ENCODE measurements around the gene SPDYE2B. TPM values are rescaled to one million over a fixed set of nuclear protein-coding genes. Genes with fewer than 3 reads are reported as not detected.
A peak's percentile ranks its signal among the peaks of the same experiment; 100 is the strongest.
"Not testable (repeated sequence)": the region's sequence is repeated elsewhere in the genome, so short reads cannot be mapped to it uniquely, and the experiment has no call there.

The SPDYE2B gene
- total RNA-seq, 1 donor from 2014 or later = not detected

- not testable (repeated sequence) for H3K27ac Mint-ChIP-seq
These were observed 32.0 kb upstream of the SPDYE2B start for GRCh38 chr7:102618122-102618521.

GRCh38 chr7:102627271-102627904 is 22.7 kb upstream of the SPDYE2B start:
- H3K36me3 Mint-ChIP-seq (ENCODE audit: low read depth); intact Hi-C loops (cut with micrococcal nuclease); DNase-seq; H3K27ac Mint-ChIP-seq; H3K27me3 Mint-ChIP-seq; H3K9me3 Mint-ChIP-seq; H3K4me1 Mint-ChIP-seq; H3K4me3 Mint-ChIP-seq: not testable (repeated sequence)

More at GRCh38 chr7:102618122-102618521, 32.0 kb upstream of the SPDYE2B start:
- peak; percentile 50 for DNase-seq
- intact Hi-C loops (cut with micrococcal nuclease); H3K9me3 Mint-ChIP-seq; H3K27me3 Mint-ChIP-seq; H3K4me3 Mint-ChIP-seq; H3K4me1 Mint-ChIP-seq; H3K36me3 Mint-ChIP-seq (ENCODE audit: low read depth): not testable (repeated sequence)

GRCh38 chr7:102630622-102631021 is 19.5 kb upstream of the SPDYE2B start:
- not testable (repeated sequence) for H3K36me3 Mint-ChIP-seq (ENCODE audit: low read depth); H3K27ac Mint-ChIP-seq; H3K27me3 Mint-ChIP-seq

GRCh38 chr7:102634299-102634698 is 15.8 kb upstream of the SPDYE2B start:
- H3K4me3 Mint-ChIP-seq; H3K9me3 Mint-ChIP-seq; H3K36me3 Mint-ChIP-seq (ENCODE audit: low read depth); H3K27ac Mint-ChIP-seq; H3K4me1 Mint-ChIP-seq; H3K27me3 Mint-ChIP-seq; intact Hi-C loops (cut with micrococcal nuclease): not testable (repeated sequence)
- peak; percentile 43 for DNase-seq

More at GRCh38 chr7:102630622-102631021, 19.5 kb upstream of the SPDYE2B start:
- peak; percentile 49 for DNase-seq
- H3K4me3 Mint-ChIP-seq; H3K9me3 Mint-ChIP-seq; H3K4me1 Mint-ChIP-seq; intact Hi-C loops (cut with micrococcal nuclease): not testable (repeated sequence)

GRCh38 chr7:102635354-102635753 is 14.8 kb upstream of the SPDYE2B start:
- intact Hi-C loops (cut with micrococcal nuclease); H3K4me3 Mint-ChIP-seq; H3K4me1 Mint-ChIP-seq; H3K9me3 Mint-ChIP-seq; DNase-seq; H3K27ac Mint-ChIP-seq; H3K36me3 Mint-ChIP-seq (ENCODE audit: low read depth); H3K27me3 Mint-ChIP-seq: not testable (repeated sequence)

GRCh38 chr7:102636956-102637355 is 13.2 kb upstream of the SPDYE2B start:
- H3K9me3 Mint-ChIP-seq; H3K27ac Mint-ChIP-seq; H3K36me3 Mint-ChIP-seq (ENCODE audit: low read depth); intact Hi-C loops (cut with micrococcal nuclease); H3K27me3 Mint-ChIP-seq; H3K4me3 Mint-ChIP-seq; H3K4me1 Mint-ChIP-seq: not testable (repeated sequence)
- DNase-seq = peak; percentile 48

- H3K9me3 Mint-ChIP-seq; H3K36me3 Mint-ChIP-seq (ENCODE audit: low read depth); intact Hi-C loops (cut with micrococcal nuclease); H3K4me1 Mint-ChIP-seq; H3K27me3 Mint-ChIP-seq; H3K27ac Mint-ChIP-seq; H3K4me3 Mint-ChIP-seq: not testable (repeated sequence)
- peak; percentile 38 for DNase-seq
These were observed 11.3 kb upstream of the SPDYE2B start for GRCh38 chr7:102638848-102639247.

- H3K4me1 Mint-ChIP-seq; H3K27me3 Mint-ChIP-seq; H3K36me3 Mint-ChIP-seq (ENCODE audit: low read depth); H3K27ac Mint-ChIP-seq; intact Hi-C loops (cut with micrococcal nuclease); H3K9me3 Mint-ChIP-seq; DNase-seq; H3K4me3 Mint-ChIP-seq: not testable (repeated sequence)
These were observed 7.4 kb upstream of the SPDYE2B start, which contains the start of gene UPK3BL1 for GRCh38 chr7:102642691-102643090. Gene UPK3BL1 (minus strand): TSS chr7:102642791. CDS start chr7:102642741, 50 bp downstream.

GRCh38 chr7:102643404-102643803 is 6.7 kb upstream of the SPDYE2B start:
- H3K27ac Mint-ChIP-seq; intact Hi-C loops (cut with micrococcal nuclease); DNase-seq; H3K36me3 Mint-ChIP-seq (ENCODE audit: low read depth); H3K4me3 Mint-ChIP-seq; H3K4me1 Mint-ChIP-seq; H3K27me3 Mint-ChIP-seq; H3K9me3 Mint-ChIP-seq: not testable (repeated sequence)

- H3K27me3 Mint-ChIP-seq; intact Hi-C loops (cut with micrococcal nuclease); H3K4me3 Mint-ChIP-seq; H3K4me1 Mint-ChIP-seq; H3K36me3 Mint-ChIP-seq (ENCODE audit: low read depth); H3K9me3 Mint-ChIP-seq; H3K27ac Mint-ChIP-seq: not testable (repeated sequence)
- DNase-seq = peak; percentile 52
These were observed 2.3 kb upstream of the SPDYE2B start for GRCh38 chr7:102647813-102648212.

GRCh38 chr7:102664765-102665164 is 14.6 kb downstream of the SPDYE2B start:
- H3K4me1 Mint-ChIP-seq; H3K36me3 Mint-ChIP-seq (ENCODE audit: low read depth); intact Hi-C loops (cut with micrococcal nuclease); H3K4me3 Mint-ChIP-seq; H3K27me3 Mint-ChIP-seq; H3K27ac Mint-ChIP-seq; H3K9me3 Mint-ChIP-seq: not testable (repeated sequence)
- peak; percentile 53 for DNase-seq

- H3K27me3 Mint-ChIP-seq; DNase-seq; H3K9me3 Mint-ChIP-seq; H3K36me3 Mint-ChIP-seq (ENCODE audit: low read depth); H3K27ac Mint-ChIP-seq; intact Hi-C loops (cut with micrococcal nuclease); H3K4me3 Mint-ChIP-seq; H3K4me1 Mint-ChIP-seq: not testable (repeated sequence)
These were observed 16.7 kb downstream of the SPDYE2B start for GRCh38 chr7:102666850-102667249.

- H3K36me3 Mint-ChIP-seq (ENCODE audit: low read depth); H3K9me3 Mint-ChIP-seq; H3K4me1 Mint-ChIP-seq; intact Hi-C loops (cut with micrococcal nuclease); H3K27me3 Mint-ChIP-seq; H3K27ac Mint-ChIP-seq; H3K4me3 Mint-ChIP-seq: not testable (repeated sequence)
- DNase-seq = peak; percentile 52
These were observed 17.4 kb downstream of the SPDYE2B start for GRCh38 chr7:102667523-102667922.

GRCh38 chr7:102671166-102671955 is 21.2 kb downstream of the SPDYE2B start, which contains the start of gene POLR2J2:
Gene POLR2J2 (minus strand): TSS chr7:102671663. CDS start chr7:102671601, 62 bp downstream.
- H3K9me3 Mint-ChIP-seq; intact Hi-C loops (cut with micrococcal nuclease); H3K27ac Mint-ChIP-seq; H3K36me3 Mint-ChIP-seq (ENCODE audit: low read depth); H3K4me3 Mint-ChIP-seq; H3K4me1 Mint-ChIP-seq; H3K27me3 Mint-ChIP-seq: not testable (repeated sequence)
- peak; percentile 80 for DNase-seq

Data from activated CD4-positive, alpha-beta T cell treated with anti-CD3 and anti-CD28 coated beads, Interleukin-2, amount 10 ng/mL, durations not matched to agents 24 days and 14 days (primary cell).